SK-N-SH (cell line): ENCODE results near the gene CLDN3. TPM values are rescaled to one million over a fixed set of nuclear protein-coding genes. Genes with fewer than 3 reads are reported as not detected.
A peak's percentile ranks its signal among the peaks of the same experiment; 100 is the strongest.

Source experiments
- CTCF ChIA-PET: fragments of 300-600, 350-600 bp; formaldehyde crosslinking; extraction: SDS; loops from one replicate; lab custom pipeline; 2021; lab: Yijun Ruan, JAX
- POLR2A ChIA-PET: fragments of 350-600 bp; sonication (Branson Sonifier 250); formaldehyde crosslinking; extraction: SDS; loops from one replicate; lab custom pipeline; 2020; ENCODE audit warnings: antibody characterized with exemption, inconsistent platforms; lab: Yijun Ruan, JAX
- DNase-seq: peaks from one replicate; pipeline ENCODE4 v3.0.0; 2012
- H2AFZ ChIP-seq: fragments of 200-600 bp; sonication (generic); 2 replicates; pipeline ENCODE4 v1.8.1; 2016; ENCODE audit warnings: antibody characterized with exemption, mild to moderate bottlenecking, low read depth
- H3F3A ChIP-seq: fragments of 200-600 bp; sonication (generic); replicated peaks from 2 replicates; pipeline ENCODE3; 2016; ENCODE audit warnings: antibody characterized with exemption, mild to moderate bottlenecking; ENCODE audit not compliant: insufficient read depth
- H3K27ac ChIP-seq, 2 experiments: fragments of 200-500 bp in 1 of 2; fragments of 200-600 bp in 1 of 2; sonication (Bioruptor generic) in 1 of 2; sonication (generic), shearing (Covaris generic) in 1 of 2; 2 replicates each; pipeline versions ENCODE4 v1.5.1 to v1.6.1; 2014 to 2016; ENCODE audit warnings: low read depth in 2 of 2, inconsistent platforms in 1 of 2, low read length in 1 of 2, mild to moderate bottlenecking in 1 of 2, mixed read lengths in 1 of 2
- H3K27me3 ChIP-seq: fragments of 200-600 bp; sonication (generic), shearing (Covaris generic); 2 replicates; pipeline ENCODE4 v1.6.1; 2016; ENCODE audit warnings: mixed run types; ENCODE audit not compliant: insufficient read depth
- H3K36me3 ChIP-seq, 2 experiments: fragments of 200-500 bp in 1 of 2; fragments of 200-600 bp in 1 of 2; sonication (Bioruptor generic) in 1 of 2; sonication (generic) in 1 of 2; replicated peaks in 1 of 2; 2 replicates each; pipeline versions ENCODE3 to v1.5.1; 2014 to 2016; ENCODE audit warnings: low read length in 1 of 2, mild to moderate bottlenecking in 1 of 2; ENCODE audit not compliant: insufficient read depth in 2 of 2, control insufficient read depth in 1 of 2
- H3K4me1 ChIP-seq, 2 experiments: fragments of 200-500 bp in 1 of 2; fragments of 200-600 bp in 1 of 2; sonication (Bioruptor generic) in 1 of 2; sonication (generic), shearing (Covaris generic) in 1 of 2; 2 replicates each; pipeline versions ENCODE4 v1.5.1 to v1.6.1; 2014 to 2016; ENCODE audit warnings: low read depth in 1 of 2, low read length in 1 of 2, mixed run types in 1 of 2; ENCODE audit not compliant: insufficient read depth in 2 of 2, control insufficient read depth in 1 of 2
- H3K4me2 ChIP-seq: fragments of 200-600 bp; sonication (generic), shearing (Covaris generic); 2 replicates; pipeline ENCODE4 v1.6.1; 2017; ENCODE audit warnings: mixed run types
- H3K4me3 ChIP-seq, 2 experiments: fragments of 200-500 bp in 1 of 2; fragments of 200-600 bp in 1 of 2; sonication (Bioruptor generic) in 1 of 2; sonication (generic), shearing (Covaris generic) in 1 of 2; 2 replicates each; pipeline versions ENCODE4 v1.5.1 to v1.8.1; 2014 to 2016; ENCODE audit warnings: low read depth in 2 of 2, inconsistent platforms in 1 of 2, low read length in 1 of 2, mild to moderate bottlenecking in 1 of 2, mixed read lengths in 1 of 2, moderate library complexity in 1 of 2
- H3K79me2 ChIP-seq: fragments of 200-600 bp; sonication (generic); 2 replicates; pipeline ENCODE4 v1.8.1; 2017; ENCODE audit warnings: mild to moderate bottlenecking; ENCODE audit not compliant: insufficient read depth
- H3K9ac ChIP-seq: fragments of 200-600 bp; sonication (generic); 2 replicates; pipeline ENCODE4 v1.6.1; 2017; ENCODE audit warnings: mixed run types
- H3K9me2 ChIP-seq: fragments of 200-600 bp; sonication (generic); 2 replicates; pipeline ENCODE4 v1.6.1; 2017; ENCODE audit warnings: mixed run types
- H3K9me3 ChIP-seq: fragments of 200-600 bp; sonication (generic); 2 replicates; pipeline ENCODE4 v1.6.1; 2017; ENCODE audit warnings: mixed run types, mild to moderate bottlenecking, moderate library complexity
- H4K20me1 ChIP-seq: fragments of 200-600 bp; sonication (generic); 2 replicates; pipeline ENCODE4 v1.6.1; 2017; ENCODE audit warnings: mild to moderate bottlenecking, mixed run types; ENCODE audit not compliant: insufficient read depth
- CHD2 ChIP-seq: fragments of 150-350 bp; IDR thresholded peaks from 2 replicates; pipeline ENCODE4 v1.6.1; 2018; ENCODE audit warnings: low read length; ENCODE audit not compliant: partially characterized antibody
- ELF1 ChIP-seq: IDR thresholded peaks from 2 replicates; pipeline ENCODE4 v1.4.0; 2012
- FOXJ3 ChIP-seq: sonication (generic); formaldehyde crosslinking; IDR thresholded peaks from 2 replicates; pipeline ENCODE4 v1.5.1; 2020; ENCODE audit warnings: mild to moderate bottlenecking, missing genetic modification reagents
- FOXM1 ChIP-seq: IDR thresholded peaks from 2 replicates; pipeline ENCODE4 v1.4.0; 2012; ENCODE audit warnings: low read depth, mild to moderate bottlenecking
- GABPA ChIP-seq: IDR thresholded peaks from 2 replicates; pipeline ENCODE4 v1.4.0; 2012; ENCODE audit warnings: low read depth, mild to moderate bottlenecking
- JUND ChIP-seq: IDR thresholded peaks from 2 replicates; pipeline ENCODE4 v1.4.0; 2012
- MEF2A ChIP-seq: IDR thresholded peaks from 2 replicates; pipeline ENCODE4 v1.4.0; 2012; ENCODE audit warnings: low read depth, borderline replicate concordance
- MXI1 ChIP-seq: IDR thresholded peaks from 2 replicates; pipeline ENCODE4 v1.6.1; 2012; ENCODE audit warnings: mild to moderate bottlenecking, low read depth, low read length, improper control_type of control experiment
- NFIC ChIP-seq: IDR thresholded peaks from 2 replicates; pipeline ENCODE4 v1.4.0; 2012; ENCODE audit warnings: borderline replicate concordance
- POLR2AphosphoS5 ChIP-seq: IDR thresholded peaks from 2 replicates; pipeline ENCODE4 v1.6.1; 2012; ENCODE audit warnings: low read depth, low read length
- RCOR1 ChIP-seq: fragments of 150-350 bp; IDR thresholded peaks from 2 replicates; pipeline ENCODE4 v1.6.1; 2017; ENCODE audit warnings: antibody characterized with exemption, low read length
- SIN3A ChIP-seq: IDR thresholded peaks from 2 replicates; pipeline ENCODE4 v1.6.1; 2012; ENCODE audit warnings: low read depth, mild to moderate bottlenecking, low read length, moderate library complexity, borderline replicate concordance
- SMC3 ChIP-seq: IDR thresholded peaks from 2 replicates; pipeline ENCODE4 v1.6.1; 2012; ENCODE audit warnings: low read depth, low read length, improper control_type of control experiment
- TAF1 ChIP-seq: IDR thresholded peaks from 2 replicates; pipeline ENCODE4 v1.6.1; 2012; ENCODE audit warnings: low read depth, mild to moderate bottlenecking, low read length, moderate library complexity, borderline replicate concordance
- WGBS: methylation state at CpG from one replicate; pipeline ENCODE4 v1.1.6; 2017; ENCODE audit warnings: low lambda C conversion rate; 5-methylcytosine and 5-hydroxymethylcytosine counted together
- polyA plus RNA-seq, 3 experiments: library from polyadenylated mRNA; depleted of rRNA; stranded (reverse); fragments of >200 nt; gene quantifications; 2 replicates each; pipeline ENCODE4 v1.2.3, GENCODE V29; 2012
- TF ChIP-seq, protein P1 (sequence below): IDR thresholded peaks from 2 replicates; pipeline ENCODE4 v1.4.0; 2012; ENCODE audit warnings: low read depth, borderline replicate concordance
- TF ChIP-seq, protein P2 (sequence below): IDR thresholded peaks from 2 replicates; pipeline ENCODE4 v1.4.0; 2012; ENCODE audit warnings: low read depth

The CLDN3 gene
- polyA plus RNA-seq, 1 of the 3 experiments (the other 2 are of a cell fraction), result 0.08 TPM

DNA sequence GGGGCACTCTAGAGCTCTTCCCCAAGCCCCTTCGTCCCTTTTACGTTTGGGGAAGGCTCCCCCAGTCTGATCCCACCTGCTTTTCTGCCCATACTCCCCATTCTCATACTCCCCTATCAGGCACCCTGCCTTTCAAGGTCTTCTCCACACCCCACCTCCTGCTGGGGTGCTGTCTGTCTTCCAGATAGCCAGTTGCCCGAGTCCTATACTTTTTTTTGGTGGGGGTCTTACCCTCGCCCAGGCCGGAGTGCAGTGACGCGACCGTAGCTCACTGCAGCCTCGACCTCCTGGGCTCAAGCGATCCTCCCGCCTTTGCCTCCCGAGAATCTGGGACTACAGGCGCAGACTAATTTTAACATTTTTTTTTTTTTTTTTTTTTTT is 30.7 kb downstream of the CLDN3 start:
- 47% methylated on average over 13 of the region's 13 CpGs for WGBS
- Histone ChIP-seq H3K9me3 (no peaks in the 10 kb centered on the region), H2AFZ (peak overlapping the region; percentile 97), H3K4me3 (peak overlapping the region; percentile 76 to 93), H4K20me1 (no peaks in the 10 kb centered on the region), H3K27ac (peak overlapping the region; percentile 25 to 81; a peak in 3 of 4 replicates), H3K79me2 (peaks cover 28% of the 10 kb centered on the region; the same call in 1 of the 2 replicates), H3K9me2 (no peaks in the 10 kb centered on the region), H3K4me1 (peaks cover 7 to 13% of the 10 kb centered on the region in 2 experiments; a peak in 2 of 4 replicates), H3K36me3 (peaks cover 8 to 11% of the 10 kb centered on the region in 2 experiments), H3K9ac (peak overlapping the region; percentile 75), H3F3A (peaks cover 10% of the 10 kb centered on the region), H3K4me2 (peak overlapping the region; percentile 100), H3K27me3 (no peaks in the 10 kb centered on the region)
- TF ChIP-seq RCOR1, result no peak
- ChIA-PET POLR2A (interaction anchor here (0.9 to 2.0 kb wide), 5 partner anchors 11 to 183 kb away, joined by 3 to 5 read pairs (median 4); partner anchors contain the start of gene METTL27), CTCF (interaction anchor here (1.0 to 12.8 kb wide), 11 partner anchors 10 to 208 kb away, joined by 3 to 272 read pairs (median 6); partner anchors contain the start of gene STX1A)
- no peak for DNase-seq

DNA sequence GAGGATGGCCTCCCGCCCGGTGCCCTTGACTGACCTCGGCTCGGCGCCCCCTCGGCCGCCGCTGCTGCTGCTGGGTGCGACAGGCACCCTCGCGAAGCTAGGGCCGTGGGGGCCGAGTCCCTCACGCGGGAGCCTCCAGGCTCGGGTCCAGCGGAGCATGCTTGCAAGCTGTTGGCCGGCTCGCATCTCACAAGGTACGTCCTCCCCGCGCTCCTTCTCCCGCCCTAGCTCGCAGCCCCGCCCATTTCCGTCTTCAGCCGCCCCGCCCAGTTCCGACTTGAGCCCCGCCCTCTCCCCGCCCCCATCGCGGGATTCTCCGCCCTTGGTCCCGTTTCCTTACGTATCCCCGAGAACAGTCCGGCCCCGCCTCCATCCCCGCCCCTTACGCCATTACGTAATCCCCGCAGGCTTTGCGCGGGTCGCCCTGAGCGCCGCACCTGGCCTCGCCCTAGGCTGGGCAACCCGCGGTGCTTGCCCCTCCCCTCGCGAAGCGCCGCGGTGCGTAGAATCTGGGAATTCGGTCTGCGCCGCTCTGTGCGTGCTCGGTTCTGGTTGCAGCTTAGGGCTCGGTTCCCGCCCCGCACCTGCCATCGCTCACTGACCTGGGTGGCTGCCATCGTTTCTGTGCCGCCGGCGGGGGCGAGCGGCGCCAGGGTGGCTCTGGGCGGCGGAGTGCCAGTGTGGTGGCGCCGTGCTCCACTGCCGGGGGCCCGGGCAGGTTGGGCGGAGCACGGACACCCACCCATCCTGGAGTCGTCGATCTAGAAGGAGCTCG is 31.3 kb downstream of the CLDN3 start, which contains the start of gene ABHD11:
TSS of gene ABHD11 (minus strand) at position 191 of the 775 bp plus-strand sequence. CDS start at position 159, 32 bp downstream.
- Histone ChIP-seq H4K20me1 (no peaks in the 10 kb centered on the region), H3K9me2 (no peaks in the 10 kb centered on the region), H3K4me3 (peak within 1 kb of the TSS; percentile 76 to 93), H3K4me1 (peaks cover 7 to 13% of the 10 kb centered on the region in 2 experiments; a peak in 2 of 4 replicates), H3K27ac (peak within 1 kb of the TSS; percentile 82 to 87), H3K9me3 (no peaks in the 10 kb centered on the region), H3K79me2 (peaks cover 28% of the 10 kb centered on the region; the same call in 1 of the 2 replicates), H3F3A (peaks cover 10% of the 10 kb centered on the region), H2AFZ (peak within 1 kb of the TSS; percentile 97), H3K36me3 (peaks cover 8 to 11% of the 10 kb centered on the region in 2 experiments), H3K27me3 (no peaks in the 10 kb centered on the region), H3K9ac (peak within 1 kb of the TSS; percentile 92), H3K4me2 (peak within 1 kb of the TSS; percentile 100)
- CTCF ChIA-PET, result interaction anchor here (1.0 to 12.8 kb wide), 12 partner anchors 11 to 468 kb away, joined by 3 to 272 read pairs (median 6); partner anchors contain the start of gene STX1A
- DNase-seq, result peak; percentile 100
- 2% methylated on average over 59 of the region's 84 CpGs for WGBS
- no peak for TF ChIP-seq FOXM1
- TF ChIP-seq, protein P1, sequence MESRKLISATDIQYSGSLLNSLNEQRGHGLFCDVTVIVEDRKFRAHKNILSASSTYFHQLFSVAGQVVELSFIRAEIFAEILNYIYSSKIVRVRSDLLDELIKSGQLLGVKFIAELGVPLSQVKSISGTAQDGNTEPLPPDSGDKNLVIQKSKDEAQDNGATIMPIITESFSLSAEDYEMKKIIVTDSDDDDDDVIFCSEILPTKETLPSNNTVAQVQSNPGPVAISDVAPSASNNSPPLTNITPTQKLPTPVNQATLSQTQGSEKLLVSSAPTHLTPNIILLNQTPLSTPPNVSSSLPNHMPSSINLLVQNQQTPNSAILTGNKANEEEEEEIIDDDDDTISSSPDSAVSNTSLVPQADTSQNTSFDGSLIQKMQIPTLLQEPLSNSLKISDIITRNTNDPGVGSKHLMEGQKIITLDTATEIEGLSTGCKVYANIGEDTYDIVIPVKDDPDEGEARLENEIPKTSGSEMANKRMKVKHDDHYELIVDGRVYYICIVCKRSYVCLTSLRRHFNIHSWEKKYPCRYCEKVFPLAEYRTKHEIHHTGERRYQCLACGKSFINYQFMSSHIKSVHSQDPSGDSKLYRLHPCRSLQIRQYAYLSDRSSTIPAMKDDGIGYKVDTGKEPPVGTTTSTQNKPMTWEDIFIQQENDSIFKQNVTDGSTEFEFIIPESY, result peak; percentile 85; the same call in 1 of the 2 replicates
- TF ChIP-seq TAF1, result peak; percentile 61; the same call in 1 of the 2 replicates
- TF ChIP-seq MXI1, result peak; percentile 80
- peak; percentile 61; the same call in 1 of the 2 replicates for TF ChIP-seq FOXJ3 (CRISPR knock-in tag)
- TF ChIP-seq POLR2AphosphoS5, result peak; percentile 97
- no peak for TF ChIP-seq MEF2A
- no peak for TF ChIP-seq SMC3
- 0 out of 2 replicates have a peak, but pooled peaks have one; percentile 46 for TF ChIP-seq ELF1
- no peak for TF ChIP-seq NFIC
- TF ChIP-seq SIN3A, result peak; percentile 40; the same call in 1 of the 2 replicates
- TF ChIP-seq CHD2, result peak; percentile 96
- TF ChIP-seq, protein P2, sequence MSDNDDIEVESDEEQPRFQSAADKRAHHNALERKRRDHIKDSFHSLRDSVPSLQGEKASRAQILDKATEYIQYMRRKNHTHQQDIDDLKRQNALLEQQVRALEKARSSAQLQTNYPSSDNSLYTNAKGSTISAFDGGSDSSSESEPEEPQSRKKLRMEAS, result peak; percentile 85
- TF ChIP-seq GABPA, result peak; percentile 42; the same call in 1 of the 2 replicates
- no peak; the same call in 1 of the 2 replicates for TF ChIP-seq JUND
- no peak for TF ChIP-seq RCOR1
- POLR2A ChIA-PET, result interaction anchor here (0.9 to 2.0 kb wide), 6 partner anchors 10 to 182 kb away, joined by 3 to 5 read pairs (median 4); partner anchors contain the start of gene METTL27
